ENCODE data around the gene NOXA1.

The NOXA1 gene

DNA sequence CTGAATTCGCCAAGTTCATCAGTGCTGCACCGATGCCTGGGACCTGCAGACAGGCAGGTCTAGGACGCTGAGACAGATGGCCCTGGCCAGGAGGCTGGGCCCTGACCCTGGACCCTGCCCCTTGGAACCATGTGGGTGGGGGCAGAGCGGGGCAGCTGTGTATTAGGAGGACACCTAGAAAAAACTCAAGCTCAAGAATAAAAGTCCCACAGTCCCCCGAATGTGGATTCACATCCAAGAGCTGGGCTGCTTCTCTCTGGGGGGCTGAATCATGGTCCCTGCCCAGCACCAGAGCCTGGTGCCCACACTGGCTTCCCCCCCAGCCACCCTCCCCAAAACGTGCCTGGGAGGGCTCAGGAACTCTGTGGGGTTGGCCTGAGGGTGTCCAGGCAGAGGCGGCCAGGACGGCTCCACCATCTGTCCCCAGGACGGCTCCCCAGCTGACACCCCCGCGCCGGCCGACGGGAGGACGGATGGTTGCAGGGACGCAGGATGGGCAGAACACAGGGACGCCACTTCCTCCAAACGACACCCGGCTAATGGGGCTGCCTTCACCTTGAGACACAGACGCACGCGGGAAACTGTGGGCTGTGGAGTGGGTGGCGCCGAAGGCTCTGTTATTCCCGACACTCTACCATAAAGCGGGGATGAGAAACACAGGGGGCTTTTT lies 35.2 kb upstream of the NOXA1 start:
- DNase-seq, result no peak

DNA sequence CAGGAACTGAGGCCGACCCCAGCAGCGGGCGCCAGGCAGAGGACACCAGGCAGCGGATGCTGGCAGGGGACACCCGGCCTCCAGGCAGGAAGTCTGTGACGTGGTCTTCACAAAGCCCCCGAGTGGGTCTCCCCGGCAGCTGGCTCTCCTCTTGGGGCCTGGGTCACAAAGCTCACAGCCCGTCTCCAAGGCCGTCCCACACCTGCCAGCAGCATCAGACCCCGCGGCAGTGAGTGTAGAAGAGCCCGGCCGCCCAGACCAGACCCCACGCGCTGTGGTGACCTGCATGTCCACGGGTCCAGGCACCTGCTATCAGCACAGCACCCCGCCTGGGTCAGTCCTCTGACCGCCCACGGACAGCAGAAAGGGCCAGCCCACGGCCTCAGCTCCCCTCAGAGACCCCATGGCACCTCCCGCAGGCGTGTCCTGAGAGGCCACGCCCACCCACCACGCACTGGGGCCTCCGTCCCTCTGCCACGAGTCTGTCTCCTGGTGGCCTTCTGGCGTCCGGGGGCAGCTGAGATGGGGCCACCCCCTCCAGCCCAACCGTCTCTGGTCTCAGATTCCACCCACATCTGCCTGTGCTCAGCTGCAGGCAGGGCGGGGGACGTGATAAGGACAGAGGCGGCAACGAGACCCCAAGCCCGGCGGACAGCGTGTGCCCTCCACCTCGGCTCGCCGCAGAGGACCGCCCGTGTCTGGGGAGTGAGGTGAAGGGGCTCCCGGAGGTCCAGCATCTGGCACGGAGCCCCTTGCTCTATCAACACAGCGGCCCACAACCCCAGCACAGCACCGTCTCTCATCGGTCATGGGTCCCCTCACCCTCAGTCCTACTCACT lies 34.4 kb upstream of the NOXA1 start:
- DNase-seq, result no peak

DNA sequence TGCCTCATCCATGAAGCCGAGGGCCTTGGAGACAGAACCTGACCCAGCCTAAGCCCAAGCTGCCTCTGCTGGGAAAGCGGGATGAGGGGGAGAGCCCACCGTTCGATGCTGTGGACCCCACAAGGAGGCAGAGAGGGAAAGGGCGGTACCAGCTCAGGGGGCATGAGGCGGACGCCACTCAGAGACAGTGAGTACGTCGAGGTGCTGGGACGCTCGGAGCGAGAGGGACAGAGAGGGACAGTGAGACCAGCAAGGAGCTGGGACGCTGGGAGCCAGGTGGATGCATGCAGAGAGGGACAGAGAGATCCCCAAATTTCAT lies 33.8 kb upstream of the NOXA1 start:
- no peak for DNase-seq

DNA sequence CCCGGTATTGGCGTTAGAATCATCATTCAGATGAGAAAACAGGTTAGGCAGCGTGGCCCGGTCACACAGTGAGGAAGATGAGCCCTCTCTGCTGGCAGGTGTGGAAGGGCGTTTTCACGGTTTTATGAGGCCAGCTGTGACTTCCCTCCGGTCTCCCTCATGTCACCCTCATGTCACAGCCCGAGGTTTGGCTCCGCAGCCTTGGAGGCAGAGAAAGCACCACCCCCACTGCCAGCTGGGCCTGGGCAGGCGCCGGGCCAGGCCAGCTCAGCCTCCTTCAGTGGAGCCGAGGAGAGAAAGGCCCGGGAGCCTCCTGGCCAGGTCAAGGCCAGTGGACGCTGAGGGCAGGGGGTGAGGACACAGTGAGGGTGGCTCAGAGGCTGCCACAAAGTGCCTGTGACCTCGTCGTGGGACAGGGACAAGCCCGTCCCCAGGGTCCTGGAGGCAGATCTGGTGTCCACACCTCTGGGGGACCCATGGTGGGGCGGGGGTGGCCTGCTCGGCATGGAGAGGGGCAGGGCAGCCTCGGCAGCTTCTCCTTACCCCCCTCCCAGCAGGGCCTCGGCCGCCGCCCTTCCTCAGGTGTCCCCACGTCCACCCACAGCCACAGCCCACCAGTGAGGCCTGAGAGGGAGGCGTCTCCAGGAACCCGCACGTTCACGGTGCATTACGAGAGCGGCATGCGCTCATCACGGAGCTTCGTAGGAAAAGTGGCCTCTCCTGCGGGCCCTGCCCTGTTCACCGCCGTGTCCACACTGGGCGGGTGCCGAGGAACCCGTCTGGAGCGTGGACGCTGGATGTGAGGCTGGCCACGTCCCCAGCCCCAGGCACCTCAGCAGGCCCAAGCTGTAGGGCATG lies 32.4 kb upstream of the NOXA1 start:
- DNase-seq, result peak; percentile 80

DNA sequence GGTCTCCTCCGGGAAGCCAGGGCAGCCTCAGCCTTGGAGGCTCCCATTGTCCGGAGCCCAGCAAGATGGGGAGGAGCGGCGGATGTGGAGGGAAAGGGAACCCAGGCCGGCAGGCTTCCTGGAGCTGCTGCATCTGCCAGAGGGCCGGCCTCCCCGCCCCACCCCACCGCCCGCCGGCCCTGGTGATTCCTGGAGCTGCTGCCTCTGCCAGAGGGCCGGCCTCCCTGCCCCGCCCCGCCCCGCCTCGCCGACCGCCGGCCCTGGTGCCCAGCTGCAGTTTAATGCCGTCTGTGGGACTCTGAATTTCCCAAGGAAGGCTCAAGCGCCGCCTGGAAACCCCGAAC lies 31.8 kb upstream of the NOXA1 start:
- DNase-seq, result peak; percentile 66

DNA sequence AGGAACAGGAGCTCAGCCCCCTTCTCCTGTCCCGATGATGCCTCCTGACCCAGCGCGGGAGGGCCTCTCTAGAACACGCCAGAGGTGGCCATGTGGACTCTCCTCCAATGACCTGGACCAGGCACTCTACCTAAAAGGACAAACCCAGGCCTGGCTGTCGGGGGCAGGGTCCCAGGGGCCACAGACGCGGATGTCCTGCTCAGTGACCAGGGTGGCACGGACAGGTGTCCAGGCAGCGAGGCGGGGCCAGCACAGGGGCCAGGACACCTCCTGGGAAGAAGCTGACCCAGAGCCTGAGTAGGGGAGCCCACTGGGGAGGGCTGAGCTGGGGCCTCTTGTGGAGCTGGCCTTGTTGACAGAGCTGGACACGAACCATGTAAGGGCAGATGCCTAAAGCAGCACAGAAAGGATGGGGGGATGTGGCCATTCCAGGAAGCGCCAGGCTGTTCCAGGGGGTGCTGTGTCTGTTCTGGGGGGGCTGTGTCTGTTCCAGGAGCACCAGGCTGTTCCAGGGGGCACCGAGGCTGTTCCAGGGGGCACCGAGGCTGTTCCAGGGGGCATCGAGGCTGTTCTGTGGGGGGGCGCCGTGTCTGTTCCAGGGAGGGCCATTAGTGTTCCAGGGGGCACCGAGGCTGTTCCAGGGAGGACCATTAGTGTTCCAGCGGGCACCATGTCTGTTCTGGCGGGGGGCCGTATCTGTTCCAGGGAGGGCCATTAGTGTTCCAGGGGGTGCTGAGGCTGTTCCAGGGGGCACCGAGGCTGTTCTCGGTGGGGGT lies 30.8 kb upstream of the NOXA1 start:
- no peak for DNase-seq

DNA sequence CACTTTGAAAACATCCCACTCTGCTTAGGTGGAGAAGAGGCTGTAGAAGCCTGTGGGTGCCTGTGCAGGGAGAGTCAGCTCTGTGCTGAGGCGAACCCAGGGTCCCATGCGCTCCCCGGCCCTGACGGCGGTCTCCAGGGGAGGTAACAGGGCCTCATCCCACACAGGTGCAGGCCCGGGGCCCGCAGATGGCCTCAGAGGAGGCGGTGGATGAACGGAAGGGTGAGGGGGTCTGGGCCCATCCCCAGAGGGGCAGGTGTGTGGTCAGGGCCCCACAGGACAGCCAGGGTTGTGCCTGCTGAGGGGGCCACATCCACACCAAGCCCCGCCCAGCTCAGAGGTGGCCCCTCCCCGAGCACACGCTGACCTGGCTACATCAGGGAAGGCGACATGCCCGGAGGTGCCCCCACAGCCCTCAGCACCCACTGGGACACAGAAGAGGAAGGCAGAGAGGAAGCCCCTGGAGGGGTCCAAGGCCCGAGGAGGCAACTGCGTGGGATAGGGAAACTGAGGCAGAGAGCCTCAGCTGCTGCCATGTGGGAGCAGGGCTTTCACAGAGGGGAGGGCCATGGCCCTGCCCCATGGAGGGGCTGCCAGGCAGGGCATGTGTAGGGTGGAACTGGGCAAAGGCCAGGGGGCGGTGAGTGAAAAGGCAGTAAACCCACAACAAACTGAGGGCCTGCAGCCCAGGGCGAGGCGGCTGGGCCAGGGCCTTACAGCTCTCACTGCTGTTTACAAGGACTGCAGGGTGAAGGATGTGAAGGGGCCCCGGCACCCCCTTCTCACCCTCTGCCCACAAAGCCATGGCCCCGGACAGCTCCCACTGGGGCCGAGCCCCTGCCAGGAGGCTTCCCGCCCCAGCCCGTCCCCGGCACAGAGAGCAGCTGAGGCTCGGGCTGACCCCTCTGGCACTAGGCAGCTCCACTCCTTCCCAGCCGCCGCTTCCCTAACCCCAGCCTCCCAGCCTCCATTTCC lies 29.7 kb upstream of the NOXA1 start:
- DNase-seq, result no peak

DNA sequence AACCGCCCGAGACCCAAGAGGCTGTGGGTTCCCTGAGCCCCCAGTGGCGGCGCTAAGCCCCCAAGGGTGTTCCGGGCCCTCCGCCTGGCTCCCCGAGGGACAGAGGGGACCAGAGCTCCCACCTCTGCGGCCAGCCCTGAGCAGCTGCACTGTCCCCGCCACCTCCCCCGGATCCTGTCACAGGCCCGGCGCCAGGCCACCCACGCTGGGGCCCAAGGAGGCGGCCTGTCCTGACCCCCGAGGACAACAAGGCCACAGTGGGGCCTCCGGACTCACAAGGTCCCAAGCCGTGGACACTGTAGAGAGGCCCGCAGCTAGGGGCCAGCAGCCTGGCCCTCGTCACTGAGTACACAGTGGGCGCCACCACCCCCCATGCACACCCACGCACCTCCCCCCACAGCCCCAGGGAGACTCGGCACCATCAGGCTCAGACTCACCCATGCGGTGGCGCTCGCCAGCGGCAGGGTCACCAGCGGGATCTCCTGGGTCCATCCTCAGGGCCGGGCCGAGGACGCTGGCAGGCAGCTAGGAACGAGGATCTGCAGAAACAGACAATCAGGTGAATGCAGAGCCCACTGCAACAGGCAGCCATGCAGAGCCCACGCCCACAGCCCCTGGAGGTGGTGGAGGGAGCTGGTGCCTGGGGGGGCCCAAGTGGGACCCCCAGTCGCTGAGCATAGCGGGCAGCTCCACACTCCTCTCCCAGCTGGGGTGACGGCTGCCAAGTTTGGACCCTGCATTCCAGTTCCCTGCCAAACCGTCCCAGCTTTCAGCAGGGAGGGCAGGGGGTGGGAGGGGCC lies 28.1 kb upstream of the NOXA1 start:
- DNase-seq, result no peak

DNA sequence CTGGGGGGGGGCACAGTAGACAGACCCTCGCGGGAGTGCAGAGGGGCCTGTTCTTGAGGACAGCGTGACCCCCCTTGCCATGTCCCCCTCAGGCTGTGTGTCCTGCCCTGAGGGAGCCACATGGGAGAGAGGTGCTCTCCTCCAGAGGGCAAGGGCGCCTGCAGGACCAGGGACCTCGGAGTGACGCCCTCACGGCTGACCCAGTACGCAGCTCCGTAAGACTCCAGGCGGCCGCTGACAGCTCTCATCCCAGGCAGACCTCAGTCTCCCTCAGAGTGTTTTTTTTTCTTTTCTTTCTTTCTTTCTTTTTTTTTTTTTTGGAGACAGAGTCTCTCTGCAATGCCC lies 27.6 kb upstream of the NOXA1 start:
- DNase-seq, result no peak

DNA sequence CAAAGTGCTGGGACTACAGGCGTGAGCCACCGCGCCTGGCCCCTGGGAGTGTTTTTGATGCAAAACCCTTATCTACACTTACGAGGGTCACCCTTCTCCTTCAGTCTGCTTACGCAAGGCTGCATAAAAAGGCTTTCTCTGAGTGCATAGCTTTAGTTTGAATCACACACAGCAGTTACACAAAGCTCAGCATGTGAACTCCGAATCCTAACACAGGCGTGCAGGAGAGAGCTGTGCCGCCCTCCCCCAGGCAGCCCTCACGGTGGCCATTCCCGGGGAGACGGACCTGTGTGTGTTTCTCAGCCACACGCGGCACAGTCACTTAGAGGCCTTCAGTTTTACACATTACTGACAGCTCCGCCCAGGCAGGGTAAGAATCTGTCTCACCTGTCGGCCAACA lies 27.0 kb upstream of the NOXA1 start:
- DNase-seq, result no peak

DNA sequence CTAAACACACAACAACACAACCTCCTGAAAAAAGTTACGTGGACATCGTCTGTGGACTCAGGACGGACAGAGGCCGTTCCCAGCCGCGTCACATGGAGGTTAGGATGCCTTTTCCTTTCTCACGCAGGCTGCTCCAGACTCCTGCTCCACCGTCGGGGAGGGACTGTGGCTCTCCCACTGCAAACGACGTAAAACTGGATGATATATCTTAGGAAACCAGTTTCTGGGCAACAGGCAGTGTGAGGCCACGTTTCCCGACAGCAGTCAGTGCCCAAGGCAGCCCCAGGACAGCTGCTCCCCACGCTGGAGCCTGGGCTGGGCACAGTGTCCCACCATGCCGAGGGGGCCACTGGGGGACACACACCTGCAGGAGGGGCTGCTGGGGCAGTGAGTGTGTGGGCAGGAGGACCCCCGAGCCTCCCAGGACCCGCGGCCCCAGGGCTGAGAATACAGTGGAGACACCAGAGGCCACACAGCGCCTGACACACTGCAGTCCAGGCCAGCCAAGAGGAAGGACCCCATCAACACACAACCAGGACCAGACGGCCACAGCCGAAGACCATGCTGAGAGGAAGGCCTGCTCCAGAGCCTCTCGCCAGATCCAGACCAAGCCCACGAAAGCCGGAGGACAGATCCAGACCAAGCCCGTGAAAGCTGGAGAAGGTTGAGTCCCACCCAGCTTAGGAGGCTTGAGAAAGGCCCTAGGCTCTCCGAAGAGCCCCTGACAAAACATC lies 26.4 kb upstream of the NOXA1 start:
- no peak for DNase-seq

DNA sequence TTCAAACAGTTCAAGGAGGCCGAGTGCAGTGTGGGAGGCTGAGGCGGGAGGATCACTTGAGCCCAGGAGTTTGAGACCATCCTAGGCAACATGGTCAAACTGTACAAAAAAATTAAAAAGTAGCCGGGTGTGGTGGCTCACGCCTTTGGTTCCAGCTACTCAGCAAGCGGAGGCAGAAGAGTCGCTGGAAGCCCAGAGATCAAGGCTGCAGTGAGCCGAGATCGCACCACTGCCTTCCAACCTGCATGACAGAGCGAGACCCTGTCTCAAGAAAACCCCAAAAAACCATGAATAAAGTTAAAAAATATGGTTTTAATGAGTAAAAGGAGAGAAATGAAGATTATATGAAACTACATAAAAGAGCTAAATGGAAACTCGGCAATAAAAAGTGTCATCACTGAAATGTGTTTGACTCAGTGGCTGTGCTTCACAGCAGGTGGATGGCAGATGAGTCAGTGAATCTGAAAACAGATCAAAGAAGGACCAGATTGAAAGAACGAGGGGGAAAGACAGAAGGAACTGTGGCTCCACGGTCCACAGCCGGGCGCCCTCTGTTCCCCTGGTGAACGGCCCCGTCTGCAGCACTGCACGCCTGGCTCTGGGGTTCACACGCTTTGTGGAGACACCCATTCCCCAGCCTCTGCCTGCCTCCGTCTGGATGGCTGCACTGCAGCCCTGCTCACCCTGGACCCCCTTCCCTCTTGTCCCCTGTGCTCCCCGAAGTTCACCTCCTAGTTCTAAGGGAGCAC lies 25.3 kb upstream of the NOXA1 start:
- DNase-seq, result no peak

DNA sequence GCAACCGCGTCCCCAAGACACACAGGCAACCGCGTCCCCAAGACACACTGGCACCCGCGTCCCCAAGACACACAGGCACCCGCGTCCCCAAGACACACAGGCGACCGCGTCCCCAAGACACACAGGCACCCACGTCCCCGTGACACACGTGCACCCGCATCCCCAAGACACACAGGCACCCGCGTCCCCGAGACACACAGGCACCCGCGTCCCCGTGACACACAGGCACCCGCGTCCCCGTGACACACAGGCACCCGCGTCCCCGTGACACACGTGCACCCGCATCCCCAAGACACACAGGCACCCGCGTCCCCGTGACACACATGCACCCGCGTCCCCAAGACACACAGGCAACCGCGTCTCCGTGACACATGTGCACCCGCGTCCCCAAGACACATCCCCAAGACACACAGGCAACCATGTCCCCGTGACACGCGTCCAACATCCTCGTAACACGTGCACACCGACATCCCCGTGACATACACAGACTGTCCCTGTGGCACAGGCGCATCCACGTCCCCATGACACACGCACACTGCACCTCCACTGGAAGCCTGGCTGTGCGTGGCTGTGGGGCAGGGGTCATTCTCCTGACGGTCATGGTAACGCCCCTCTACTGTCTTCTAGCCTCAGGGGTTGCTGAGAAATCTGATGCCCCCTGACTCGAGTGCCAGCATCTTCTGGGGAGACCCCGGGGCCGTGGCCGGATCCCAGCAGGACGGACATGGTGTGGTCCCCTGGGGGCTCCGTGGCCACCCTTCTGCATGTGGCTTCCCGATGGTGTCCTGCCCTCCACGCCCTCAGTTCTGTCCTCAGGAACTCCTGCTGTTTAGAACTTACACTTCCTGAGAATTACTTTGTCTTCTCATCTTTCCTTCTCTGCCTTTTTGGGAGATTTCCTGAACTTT lies 24.4 kb upstream of the NOXA1 start:
- DNase-seq, result no peak

DNA sequence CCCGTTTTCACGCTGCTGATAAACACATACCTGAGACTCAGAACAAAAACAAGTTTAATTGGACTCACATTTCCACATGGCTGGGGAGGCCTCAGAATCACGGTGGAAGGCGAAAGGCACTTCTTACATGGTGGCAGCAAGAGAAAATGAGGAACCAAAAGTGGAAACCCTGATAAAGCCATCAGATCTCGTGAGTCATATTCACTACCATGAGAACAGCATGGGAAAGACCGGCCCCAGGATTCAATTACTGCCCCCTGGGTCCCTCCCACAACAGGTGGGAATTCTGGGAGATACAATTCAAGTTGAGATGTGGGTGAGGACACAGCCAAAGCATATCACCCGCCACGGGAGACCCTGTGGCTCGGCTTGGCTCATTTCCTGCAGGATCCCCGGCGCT lies 20.4 kb upstream of the NOXA1 start:
- DNase-seq, result no peak

DNA sequence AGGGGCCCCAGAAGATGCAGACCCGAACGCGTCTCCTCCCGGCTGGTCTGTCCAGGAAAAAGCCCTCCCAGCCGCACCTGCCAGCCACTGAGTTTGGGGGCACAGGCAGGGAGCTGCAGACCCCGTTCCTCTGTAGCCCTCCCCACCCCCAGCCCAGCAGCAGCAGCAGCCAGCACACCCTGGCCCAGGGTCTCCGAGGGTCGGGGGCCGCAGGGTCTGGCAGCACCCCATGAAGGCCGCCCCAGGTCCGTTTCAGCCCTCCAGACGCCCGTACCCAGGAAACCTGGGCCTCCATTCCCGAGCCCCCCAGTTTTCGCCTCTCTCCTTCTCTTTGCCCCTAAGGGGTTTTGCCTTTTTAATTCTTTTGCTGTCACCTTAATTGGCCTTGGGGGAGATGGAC lies 19.9 kb upstream of the NOXA1 start:
- no peak for DNase-seq

DNA sequence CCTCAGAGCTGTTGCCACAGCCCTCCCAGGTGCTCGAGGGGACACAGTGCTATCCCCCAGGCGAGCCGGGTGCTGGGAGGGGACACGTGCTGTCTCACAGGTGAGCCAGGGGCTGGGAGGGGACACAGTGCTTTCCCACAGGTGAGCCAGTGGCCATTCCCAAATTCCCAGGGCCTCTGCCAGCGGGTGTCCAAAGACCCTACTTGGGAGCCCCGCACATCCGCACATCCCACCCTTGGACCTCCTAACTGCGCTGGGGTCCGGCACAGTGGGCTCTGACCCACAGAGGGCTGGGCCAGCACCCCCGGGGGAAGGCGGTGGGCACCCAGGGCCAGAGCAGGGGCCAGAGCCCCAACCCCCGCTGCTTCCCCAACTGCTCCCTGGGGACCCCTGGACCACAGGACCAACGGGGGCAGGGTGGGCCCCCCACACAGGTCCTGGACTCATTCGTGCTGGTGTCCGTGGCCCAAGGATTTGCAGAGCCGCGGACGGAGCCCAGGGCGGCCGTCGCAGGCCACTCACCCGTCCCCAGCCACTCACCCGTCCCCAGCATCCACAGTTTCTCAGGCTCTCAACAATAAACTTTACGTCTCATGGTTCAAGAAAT lies 18.1 kb upstream of the NOXA1 start:
- DNase-seq, result no peak

DNA sequence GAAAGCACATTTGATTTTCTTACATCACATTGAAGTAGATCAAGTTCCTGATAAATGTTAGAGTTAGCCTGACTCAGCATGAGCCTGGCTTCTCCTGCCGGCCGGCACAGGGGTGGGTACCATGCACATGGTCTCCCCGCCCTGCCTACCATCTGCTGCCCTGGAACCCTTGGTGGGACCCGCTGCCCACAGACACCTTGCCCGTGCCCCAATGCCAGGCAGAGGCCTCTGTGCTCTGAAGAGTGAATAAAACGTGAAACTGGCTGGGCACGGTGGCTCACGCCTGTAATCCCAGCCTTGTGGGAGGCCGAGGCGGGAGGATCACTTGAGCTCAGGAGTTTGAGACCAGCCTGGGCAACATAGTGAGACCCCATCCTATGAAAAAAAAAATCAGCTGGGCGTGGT lies 17.5 kb upstream of the NOXA1 start:
- DNase-seq, result no peak

DNA sequence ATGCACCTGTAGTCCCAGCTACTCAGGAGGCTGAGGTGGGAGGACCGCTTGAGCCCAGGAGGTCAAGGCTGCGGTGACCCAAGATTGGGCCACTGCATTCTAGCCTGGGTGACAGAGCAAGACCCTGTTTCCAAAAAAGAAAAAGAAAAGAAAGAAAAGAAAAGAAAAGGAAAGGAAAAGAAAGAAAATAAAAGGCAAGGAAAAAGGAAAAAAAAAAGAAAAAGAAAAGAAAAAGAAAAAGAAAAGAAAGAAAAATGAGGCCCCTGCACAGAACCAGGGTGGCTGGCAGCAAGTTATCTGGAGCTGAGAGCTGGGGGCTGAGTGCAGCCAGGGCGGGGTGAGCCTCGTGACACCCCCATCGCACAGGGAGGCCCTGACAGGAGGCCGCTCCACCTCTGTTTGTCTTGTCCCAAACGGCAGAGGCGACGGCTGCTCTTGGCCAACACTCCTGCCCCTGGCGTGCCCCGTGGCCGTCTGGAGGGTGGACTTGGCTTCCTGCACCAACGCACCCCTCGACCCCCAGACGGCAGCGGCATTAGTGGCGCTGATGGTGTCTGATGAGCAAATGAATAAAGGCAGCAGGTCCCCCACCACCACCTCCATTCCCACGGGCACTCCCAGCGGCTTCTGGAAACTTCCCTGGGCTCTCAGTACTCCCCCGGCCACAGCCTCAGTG lies 17.0 kb upstream of the NOXA1 start:
- no peak for DNase-seq
